B cell (primary cell): ENCODE results near the gene HIC1. TPM values are rescaled to one million over a fixed set of nuclear protein-coding genes. Genes with fewer than 3 reads are reported as not detected.

Experiments
- ATAC-seq: fragments of 200-7000 bp; cut with Tn5 transposase; one replicate; pipeline ENCODE4 v1.10.0; 2021; ENCODE audit warnings: low read depth, mild to moderate bottlenecking, moderate number of reproducible peaks, moderate library complexity
- CTCF ChIA-PET: fragments of 350-600 bp; sonication (Branson Sonifier 250); formaldehyde crosslinking; loops from one replicate; lab custom pipeline; 2021; ENCODE audit warnings: antibody characterized with exemption, inconsistent platforms; lab: Charles Lee
- POLR2A ChIA-PET: fragments of 350-600 bp; sonication (Branson Sonifier 250); formaldehyde crosslinking; loops from one replicate; lab custom pipeline; 2021; ENCODE audit warnings: antibody characterized with exemption; lab: Charles Lee
- DNase-seq: peaks from one replicate; pipeline ENCODE4 v3.0.0; 2013
- H2AFZ ChIP-seq: 2 replicates; pipeline ENCODE4 v1.6.1; 2012; ENCODE audit warnings: mild to moderate bottlenecking, low read depth, low read length; ENCODE audit not compliant: insufficient read depth, poor library complexity, severe bottlenecking
- H3K27ac ChIP-seq, 2 donors: 1 replicate in 1 of 2; 2 replicates in 1 of 2; pipeline ENCODE4 v1.5.1; 2012 to 2013; ENCODE audit warnings: low read length in 2 of 2, mild to moderate bottlenecking in 2 of 2, moderate library complexity in 1 of 2
- H3K27me3 ChIP-seq, 4 experiments: fragments of 200-600 bp in 1 of 4; sonication (generic) in 1 of 4; replicated peaks in 1 of 4; 1 replicate in 2 of 4; 2 replicates in 2 of 4; pipeline versions ENCODE4 v1.6.1 to v1.7.0; 2013 to 2016; ENCODE audit warnings: low read length in 3 of 4, mild to moderate bottlenecking in 2 of 4, mixed read lengths in 1 of 4, moderate library complexity in 1 of 4; ENCODE audit not compliant: insufficient read depth in 4 of 4, control insufficient read depth in 3 of 4; ENCODE audit errors: control extremely low read depth in 1 of 4
- H3K36me3 ChIP-seq, 2 experiments: replicated peaks in 1 of 2; 1 replicate in 1 of 2; 2 replicates in 1 of 2; pipeline versions ENCODE4 v1.6.1 to v1.7.1; 2013; ENCODE audit warnings: low read length in 1 of 2; ENCODE audit not compliant: insufficient read depth in 2 of 2, control insufficient read depth in 1 of 2; ENCODE audit errors: control extremely low read depth in 1 of 2, extremely low read depth in 1 of 2
- H3K4me1 ChIP-seq, 2 donors: fragments of 200-600 bp in 1 of 2; sonication (generic) in 1 of 2; 1 replicate in 1 of 2; 2 replicates in 1 of 2; pipeline versions ENCODE4 v1.5.1 to v1.6.1; 2013 to 2017; ENCODE audit warnings: low read length in 2 of 2; ENCODE audit not compliant: control insufficient read depth in 2 of 2, insufficient read depth in 2 of 2
- H3K4me2 ChIP-seq: replicated peaks from 2 replicates; pipeline ENCODE3; 2012; ENCODE audit warnings: mild to moderate bottlenecking, low read depth, low read length; ENCODE audit not compliant: poor library complexity, severe bottlenecking
- H3K4me3 ChIP-seq, 5 experiments: fragments of 200-600 bp in 1 of 5; sonication (generic) in 1 of 5; 1 replicate in 3 of 5; 2 replicates in 2 of 5; pipeline versions ENCODE4 v1.5.1 to v1.7.0; 2011 to 2016; ENCODE audit warnings: low read length in 4 of 5, mild to moderate bottlenecking in 4 of 5, low read depth in 2 of 5, control low read depth in 1 of 5, moderate library complexity in 1 of 5; ENCODE audit not compliant: insufficient read depth in 1 of 5; ENCODE audit errors: control extremely low read depth in 1 of 5, extremely low read depth in 1 of 5
- H3K79me2 ChIP-seq: fragments of 200-600 bp; sonication (generic); one replicate; pipeline ENCODE4 v1.6.0; 2016; ENCODE audit warnings: low read length; ENCODE audit not compliant: control insufficient read depth, insufficient read depth
- H3K9ac ChIP-seq: fragments of 200-600 bp; sonication (generic); 2 replicates; pipeline ENCODE4 v1.6.1; 2017; ENCODE audit warnings: mild to moderate bottlenecking, low read length, moderate library complexity
- H3K9me3 ChIP-seq, 3 donors: one replicate each; pipeline versions ENCODE4 v1.6.1 to v1.7.1; 2013; ENCODE audit warnings: low read length in 2 of 3; ENCODE audit not compliant: control insufficient read depth in 2 of 3, insufficient read depth in 1 of 3; ENCODE audit errors: control extremely low read depth in 1 of 3
- H4K20me1 ChIP-seq: 2 replicates; pipeline ENCODE4 v1.6.0; 2012; ENCODE audit warnings: mild to moderate bottlenecking, low read length; ENCODE audit not compliant: insufficient read depth, control insufficient read depth, poor library complexity, severe bottlenecking
- H3K27ac Mint-ChIP-seq: one replicate; pipeline ENCODE4 v1.8.0; 2021; ENCODE audit warnings: mixed read lengths
- H3K27me3 Mint-ChIP-seq: one replicate; pipeline ENCODE4 v1.8.0; 2021; ENCODE audit warnings: mixed read lengths
- H3K4me1 Mint-ChIP-seq: one replicate; pipeline ENCODE4 v1.8.0; 2021; ENCODE audit warnings: mixed read lengths
- H3K4me3 Mint-ChIP-seq: one replicate; pipeline ENCODE4 v1.8.0; 2021; ENCODE audit warnings: mixed read lengths
- H3K9me3 Mint-ChIP-seq: one replicate; pipeline ENCODE4 v1.8.0; 2022; ENCODE audit warnings: mixed read lengths; ENCODE audit not compliant: insufficient read depth
- EZH2 ChIP-seq: IDR thresholded peaks from 2 replicates; pipeline ENCODE4 v1.6.1; 2012; ENCODE audit warnings: borderline replicate concordance, low read depth, mild to moderate bottlenecking, moderate library complexity, low read length; ENCODE audit not compliant: insufficient read depth, poor library complexity, severe bottlenecking
- WGBS: methylation state at CpG from one replicate; pipeline ENCODE4 v1.1.5; 2013; ENCODE audit warnings: missing lambda C conversion rate; ENCODE audit not compliant: insufficient coverage; 5-methylcytosine and 5-hydroxymethylcytosine counted together
- intact Hi-C: fragments of 100-400 bp; cut with micrococcal nuclease; formaldehyde crosslinking; loops from one replicate; pipeline ENCODE4 v1.10.0; 2022
- polyA plus RNA-seq: library from polyadenylated mRNA; depleted of rRNA; stranded (reverse); fragments of >200 nt; gene quantifications from 2 replicates; pipeline ENCODE4 v1.2.3, GENCODE V29; 2012
- total RNA-seq, 2 donors: library from RNA; stranded (reverse); fragments of 120-200 nt in 1 of 2; gene quantifications; 1 replicate in 1 of 2; 2 replicates in 1 of 2; pipeline versions ENCODE4 v1.2.3 to v1.2.4, GENCODE V29; 2013 to 2022
- TF ChIP-seq, protein P1 (sequence below): fragments of 200-600 bp; IDR thresholded peaks from one replicate; pipeline ENCODE4 v1.8.0; 2022; ENCODE audit warnings: antibody characterized with exemption, mild to moderate bottlenecking

Gene HIC1
- total and polyA plus RNA-seq, 2 donors (not counting 1 experiment from before 2014, with no cell fraction given) = 0.46 to 1.9 TPM

DNA sequence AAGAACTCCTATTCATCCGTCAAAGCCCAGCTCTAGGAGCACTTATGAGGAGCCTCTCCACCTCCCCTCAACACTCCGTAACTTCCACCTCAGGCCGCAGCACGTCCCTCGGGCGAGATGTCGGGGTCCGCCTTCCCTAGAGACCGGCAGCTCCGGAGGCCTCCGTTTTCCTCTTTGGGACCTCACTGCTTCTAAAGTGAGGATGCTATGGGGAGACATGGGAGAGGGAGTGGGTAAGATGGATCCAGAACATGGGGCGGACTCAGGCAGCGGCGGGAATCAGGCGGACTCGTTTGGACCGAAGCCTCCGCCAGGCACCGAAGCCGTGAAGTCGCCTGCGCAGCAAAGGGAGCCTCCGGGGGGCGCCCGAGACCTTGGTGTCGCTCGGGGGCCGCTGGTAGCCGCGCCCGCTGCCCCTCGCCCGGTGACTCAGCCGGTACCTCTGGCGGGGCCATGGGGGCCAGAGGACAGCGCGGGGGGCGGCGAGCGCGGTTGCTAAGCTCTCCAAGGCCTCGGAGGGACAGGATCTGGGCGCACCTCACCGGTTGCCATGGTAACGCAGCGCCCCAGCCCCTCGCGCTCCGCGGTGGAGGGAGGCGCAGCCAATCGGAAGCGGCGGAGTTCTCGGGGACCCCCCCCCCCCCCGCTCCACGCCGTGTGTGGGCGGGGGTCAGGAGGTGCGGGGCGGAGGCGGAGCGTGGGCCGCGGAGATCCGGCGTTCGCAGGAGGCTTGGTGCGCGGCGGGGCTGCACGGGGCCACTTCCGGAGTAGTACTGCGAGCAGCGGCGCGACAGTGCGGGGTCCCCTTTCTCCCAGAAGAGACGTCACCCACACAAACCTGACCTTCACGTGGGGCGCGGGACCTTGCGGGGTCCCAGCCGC, 1.3 kb upstream of the HIC1 start:
- no peak overlapping the region for H3K27ac ChIP-seq
- no peaks in the 10 kb centered on the region for H3K79me2 ChIP-seq
- peak overlapping the region; percentile 6 for H3K27ac Mint-ChIP-seq
- H3K4me3 ChIP-seq = peak overlapping the region in 3 of 5 experiments; percentile 43 to 50 (median 44)
- intact Hi-C loops = loop anchor here (1.0 to 10.0 kb wide), 6 partner anchors 117 to 299 kb away; partner anchors contain the start of genes SGSM2 and TSR1
- WGBS = 2% methylated on average over 76 of the region's 84 CpGs
- DNase-seq = peak; percentile 86
- POLR2A ChIA-PET = interaction anchor here (0.6 to 0.8 kb wide), 6 partner anchors 118 to 622 kb away, joined by 3 to 11 read pairs (median 5); no protein-coding TSS in a partner anchor
- H3K4me3 Mint-ChIP-seq = peak overlapping the region; percentile 80
- H4K20me1 ChIP-seq = peaks cover 38% of the 10 kb centered on the region
- CTCF ChIA-PET = interaction anchor here (0.7 to 8.1 kb wide), 15 partner anchors 15 to 403 kb away, joined by 3 to 330 read pairs (median 7); no protein-coding TSS in a partner anchor
- no peaks in the 10 kb centered on the region for H3K36me3 ChIP-seq
- ATAC-seq = no peak
- peak overlapping the region; percentile 13 for H2AFZ ChIP-seq
- peak overlapping the region; percentile 59 for H3K9ac ChIP-seq
- peak overlapping the region; percentile 95 for H3K4me2 ChIP-seq
- H3K9me3 ChIP-seq = peaks cover 0 to 19% (median 0%) of the 10 kb centered on the region in 3 donors
- peaks cover 37% of the 10 kb centered on the region for H3K4me1 Mint-ChIP-seq
- no peaks in the 10 kb centered on the region for H3K9me3 Mint-ChIP-seq
- peaks cover 0 to 66% (median 17%) of the 10 kb centered on the region in 4 experiments for H3K27me3 ChIP-seq
- TF ChIP-seq EZH2 = no peak
- TF ChIP-seq, protein P1, sequence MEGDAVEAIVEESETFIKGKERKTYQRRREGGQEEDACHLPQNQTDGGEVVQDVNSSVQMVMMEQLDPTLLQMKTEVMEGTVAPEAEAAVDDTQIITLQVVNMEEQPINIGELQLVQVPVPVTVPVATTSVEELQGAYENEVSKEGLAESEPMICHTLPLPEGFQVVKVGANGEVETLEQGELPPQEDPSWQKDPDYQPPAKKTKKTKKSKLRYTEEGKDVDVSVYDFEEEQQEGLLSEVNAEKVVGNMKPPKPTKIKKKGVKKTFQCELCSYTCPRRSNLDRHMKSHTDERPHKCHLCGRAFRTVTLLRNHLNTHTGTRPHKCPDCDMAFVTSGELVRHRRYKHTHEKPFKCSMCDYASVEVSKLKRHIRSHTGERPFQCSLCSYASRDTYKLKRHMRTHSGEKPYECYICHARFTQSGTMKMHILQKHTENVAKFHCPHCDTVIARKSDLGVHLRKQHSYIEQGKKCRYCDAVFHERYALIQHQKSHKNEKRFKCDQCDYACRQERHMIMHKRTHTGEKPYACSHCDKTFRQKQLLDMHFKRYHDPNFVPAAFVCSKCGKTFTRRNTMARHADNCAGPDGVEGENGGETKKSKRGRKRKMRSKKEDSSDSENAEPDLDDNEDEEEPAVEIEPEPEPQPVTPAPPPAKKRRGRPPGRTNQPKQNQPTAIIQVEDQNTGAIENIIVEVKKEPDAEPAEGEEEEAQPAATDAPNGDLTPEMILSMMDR = peak; percentile 68
- peaks cover 7% of the 10 kb centered on the region for H3K27me3 Mint-ChIP-seq
- H3K4me1 ChIP-seq = peaks cover 55 to 75% of the 10 kb centered on the region in 2 donors
